Measurements from ENCODE around the gene ECT2.
"Not testable (repeated sequence)": the region's sequence is repeated elsewhere in the genome, so short reads cannot be mapped to it uniquely, and the experiment has no call there.

The ECT2 gene

DNA sequence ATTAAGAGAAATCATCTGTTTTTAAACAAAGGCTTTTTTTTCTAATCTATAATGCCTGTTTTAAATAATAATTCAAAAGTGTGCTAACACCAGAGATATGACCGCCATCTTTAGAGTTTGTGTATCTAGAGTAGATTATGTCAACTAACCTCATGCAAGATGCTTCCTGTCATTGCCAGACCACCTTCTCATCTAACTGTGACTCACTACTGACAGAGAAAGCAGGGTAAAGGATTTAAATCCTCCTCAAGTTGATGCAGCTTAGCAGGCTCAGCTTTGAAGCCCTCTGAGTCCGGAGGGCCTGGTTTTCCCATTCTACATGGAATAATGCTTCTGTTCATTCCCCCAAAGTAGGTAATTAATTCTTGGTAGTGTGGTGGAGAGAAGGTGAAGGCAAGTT lies 108.5 kb downstream of the ECT2 start:
- ATAC-seq, result no peak

DNA sequence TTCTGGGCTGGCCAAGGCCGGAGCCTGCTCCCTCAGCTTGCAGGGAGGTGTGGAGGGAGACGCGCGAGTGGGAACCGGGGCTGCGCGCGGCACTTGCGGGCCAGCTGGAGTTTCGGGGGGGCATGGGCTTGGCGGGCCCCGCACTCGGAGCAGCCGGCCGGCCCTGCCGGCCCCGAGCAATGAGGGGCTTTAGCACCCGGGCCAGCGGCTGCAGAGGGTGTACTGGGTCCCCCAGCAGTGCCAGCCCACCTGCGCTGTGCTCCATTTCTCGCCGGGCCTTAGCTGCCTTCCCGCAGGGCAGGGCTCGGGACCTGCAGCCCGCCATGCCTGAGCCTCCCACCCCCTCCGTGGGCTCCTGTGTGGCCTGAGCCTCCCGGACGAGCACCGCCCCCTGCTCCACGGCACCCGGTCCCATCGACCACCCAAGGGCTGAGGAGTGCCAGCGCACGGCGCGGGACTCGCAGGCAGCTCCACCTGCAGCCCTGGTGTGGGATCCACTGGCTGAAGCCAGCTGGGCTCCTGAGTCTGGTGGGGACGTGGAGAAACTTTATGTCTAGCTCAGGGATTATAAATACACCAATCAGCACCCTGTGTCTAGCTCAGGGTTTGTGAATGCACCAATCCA lies 116.3 kb downstream of the ECT2 start:
- not testable (repeated sequence) for DNase-seq, ATAC-seq

More for the DNA sequence above, 108.5 kb downstream of the ECT2 start:
- DNase-seq, result no peak

DNA sequence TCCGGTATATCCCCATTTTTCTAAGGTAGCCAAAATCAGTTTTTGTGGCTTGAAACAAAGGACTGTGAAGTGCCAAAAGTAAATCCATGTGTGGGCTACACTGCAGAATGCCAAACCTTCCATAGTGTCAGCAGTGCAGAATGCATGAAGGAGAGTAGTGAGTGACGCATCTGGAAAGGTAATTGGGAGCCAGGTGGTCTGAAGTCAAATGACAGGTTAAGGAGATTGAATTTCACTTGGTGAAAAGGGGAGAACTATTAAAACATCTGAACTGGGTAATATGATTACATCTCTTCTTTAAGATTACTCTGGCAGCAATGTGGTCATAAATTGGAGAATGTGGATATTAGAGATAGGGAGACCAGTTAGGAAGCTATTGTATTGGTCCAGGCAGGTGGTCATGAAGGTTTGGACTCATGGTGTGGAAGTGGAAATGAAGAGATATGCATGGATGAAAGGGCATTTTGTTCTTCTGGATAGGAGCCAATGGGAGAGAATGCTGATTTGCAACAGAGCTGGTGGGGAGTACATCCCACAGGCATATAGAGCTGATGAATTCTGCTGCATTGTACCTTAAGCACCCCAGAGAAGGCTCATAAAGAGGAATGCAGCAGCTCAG lies 118.2 kb downstream of the ECT2 start:
- ATAC-seq (no peak), DNase-seq (no peak)

DNA sequence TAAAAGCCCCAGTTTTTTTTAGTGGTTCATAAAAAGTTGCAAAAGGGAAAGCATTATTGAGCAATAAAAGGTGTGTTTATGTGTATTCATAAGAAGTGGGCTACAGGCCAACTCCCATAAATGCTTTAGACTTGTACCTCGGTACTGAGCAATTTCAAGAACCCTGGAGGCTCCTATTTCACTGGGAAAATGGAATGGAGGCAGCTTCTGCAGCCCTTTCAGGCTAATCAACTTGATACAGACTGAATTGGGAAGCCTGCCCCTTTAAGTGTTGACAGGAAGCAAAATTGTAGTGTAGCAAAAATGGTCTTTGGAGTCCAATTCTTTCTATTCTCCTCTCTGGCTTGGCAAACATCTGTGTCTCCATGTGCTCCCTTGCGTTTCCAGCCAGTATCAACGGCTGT lies 118.8 kb downstream of the ECT2 start:
- ATAC-seq (no peak), DNase-seq (no peak)

DNA sequence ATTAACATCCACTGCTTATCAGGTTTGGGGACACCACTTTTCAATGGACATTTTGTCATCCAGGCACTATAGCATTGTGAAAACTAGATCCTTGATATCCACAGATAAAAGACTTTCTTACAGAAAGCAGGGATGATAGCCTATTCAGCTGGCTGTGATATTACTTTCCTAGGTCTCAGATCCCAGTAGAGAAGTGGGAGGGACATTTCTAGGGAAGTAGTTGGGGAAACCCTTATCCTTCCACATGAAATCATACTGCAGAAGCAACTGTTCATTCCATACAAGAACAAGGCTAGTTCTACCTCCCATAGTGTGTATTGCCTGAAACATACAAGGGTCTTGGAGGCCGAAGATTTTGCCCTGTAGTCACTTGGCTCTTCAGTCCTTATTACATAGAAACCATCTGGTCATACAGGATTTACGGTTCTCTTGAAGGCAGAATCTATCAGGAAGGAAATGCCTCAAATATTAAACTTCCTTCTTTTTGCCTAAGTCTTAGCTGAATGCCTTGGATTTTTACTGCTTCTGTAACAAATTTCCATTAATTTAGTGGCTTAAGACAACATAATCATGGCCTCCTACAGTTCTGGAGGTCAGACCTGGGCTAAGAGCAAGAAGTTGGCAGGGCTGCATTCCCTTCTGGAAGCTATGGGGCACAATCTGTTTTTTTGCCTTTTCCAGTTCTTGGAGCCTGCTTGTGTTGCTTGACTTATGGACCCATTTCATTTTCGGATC lies 119.4 kb downstream of the ECT2 start:
- ATAC-seq (no peak), DNase-seq (no peak)

All from stimulated activated naive CD8-positive, alpha-beta T cell treated with anti-CD3 and anti-CD28 coated beads, Interleukin-15, Interleukin-2, amounts not matched to agents 100 U/mL and 50 U/mL, for 24 hours (primary cell).